Activated CD4-positive, alpha-beta T cell treated with anti-CD3 and anti-CD28 coated beads for 48 hours (primary cell): ENCODE measurements around the gene NPEPL1.
A peak's percentile ranks its signal among the peaks of the same experiment; 100 is the strongest.
"Not testable (repeated sequence)": the region's sequence is repeated elsewhere in the genome, so short reads cannot be mapped to it uniquely, and the experiment has no call there.

Experiments used
- DNase-seq: peaks from one replicate; pipeline ENCODE4 v3.0.0-alpha.2; 2020

NPEPL1 gene, protein sequence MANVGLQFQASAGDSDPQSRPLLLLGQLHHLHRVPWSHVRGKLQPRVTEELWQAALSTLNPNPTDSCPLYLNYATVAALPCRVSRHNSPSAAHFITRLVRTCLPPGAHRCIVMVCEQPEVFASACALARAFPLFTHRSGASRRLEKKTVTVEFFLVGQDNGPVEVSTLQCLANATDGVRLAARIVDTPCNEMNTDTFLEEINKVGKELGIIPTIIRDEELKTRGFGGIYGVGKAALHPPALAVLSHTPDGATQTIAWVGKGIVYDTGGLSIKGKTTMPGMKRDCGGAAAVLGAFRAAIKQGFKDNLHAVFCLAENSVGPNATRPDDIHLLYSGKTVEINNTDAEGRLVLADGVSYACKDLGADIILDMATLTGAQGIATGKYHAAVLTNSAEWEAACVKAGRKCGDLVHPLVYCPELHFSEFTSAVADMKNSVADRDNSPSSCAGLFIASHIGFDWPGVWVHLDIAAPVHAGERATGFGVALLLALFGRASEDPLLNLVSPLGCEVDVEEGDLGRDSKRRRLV

DNA sequence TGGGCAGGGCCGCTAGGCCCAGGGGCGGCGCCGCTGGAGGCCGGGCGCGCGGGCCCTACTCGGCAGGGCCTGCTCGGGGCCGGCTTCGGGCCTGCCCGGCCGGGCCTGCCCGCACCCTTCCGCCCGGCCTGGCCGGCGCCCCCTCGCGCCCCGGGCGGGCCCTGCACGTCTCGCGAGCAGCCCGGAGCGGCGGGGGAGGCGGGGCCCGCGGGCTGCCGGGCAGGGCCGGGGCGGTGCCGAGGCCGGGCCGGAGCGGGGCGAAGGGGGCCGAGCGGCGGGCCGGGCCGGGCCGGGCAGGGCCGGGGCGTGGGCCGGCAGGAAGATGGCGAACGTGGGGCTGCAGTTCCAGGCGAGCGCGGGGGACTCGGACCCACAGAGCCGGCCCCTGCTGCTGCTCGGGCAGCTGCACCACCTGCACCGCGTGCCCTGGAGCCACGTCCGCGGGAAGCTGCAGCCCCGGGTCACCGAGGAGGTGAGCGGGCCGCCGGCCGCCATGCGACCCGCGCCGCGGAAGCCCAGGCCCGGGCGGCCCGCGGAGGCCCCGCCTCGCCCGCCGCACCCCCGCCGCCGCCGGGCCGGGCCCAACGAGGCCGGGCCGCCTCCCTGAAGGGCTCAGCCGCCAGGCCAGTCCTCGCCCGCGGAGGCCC lies at the start of gene NPEPL1:
Gene NPEPL1, plus strand, starts transcription at position 222 of the 647 bp plus-strand sequence. Its CDS starts 101 bp downstream, at position 323.
- DNase-seq = peak; percentile 71

DNA sequence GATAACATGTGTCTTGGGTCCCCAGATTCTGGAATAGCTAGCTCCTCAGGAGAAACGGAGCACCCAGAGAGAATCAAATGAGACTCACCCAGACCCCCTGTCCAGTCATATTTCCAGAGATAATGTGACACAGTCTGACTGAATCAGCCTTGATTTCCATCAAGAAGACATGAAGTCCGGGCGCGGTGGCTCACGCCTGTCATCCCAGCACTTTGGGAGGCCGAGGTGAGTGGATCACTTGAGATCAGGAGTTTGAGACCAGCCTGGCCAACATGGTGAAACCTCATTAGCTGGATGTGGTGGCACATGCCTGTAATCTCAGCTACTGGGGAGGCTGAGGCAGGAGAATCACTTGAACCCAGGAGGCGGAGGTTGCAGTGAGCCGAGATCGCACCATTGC lies 49.7 kb upstream of the NPEPL1 start:
- not testable (repeated sequence) for DNase-seq

DNA sequence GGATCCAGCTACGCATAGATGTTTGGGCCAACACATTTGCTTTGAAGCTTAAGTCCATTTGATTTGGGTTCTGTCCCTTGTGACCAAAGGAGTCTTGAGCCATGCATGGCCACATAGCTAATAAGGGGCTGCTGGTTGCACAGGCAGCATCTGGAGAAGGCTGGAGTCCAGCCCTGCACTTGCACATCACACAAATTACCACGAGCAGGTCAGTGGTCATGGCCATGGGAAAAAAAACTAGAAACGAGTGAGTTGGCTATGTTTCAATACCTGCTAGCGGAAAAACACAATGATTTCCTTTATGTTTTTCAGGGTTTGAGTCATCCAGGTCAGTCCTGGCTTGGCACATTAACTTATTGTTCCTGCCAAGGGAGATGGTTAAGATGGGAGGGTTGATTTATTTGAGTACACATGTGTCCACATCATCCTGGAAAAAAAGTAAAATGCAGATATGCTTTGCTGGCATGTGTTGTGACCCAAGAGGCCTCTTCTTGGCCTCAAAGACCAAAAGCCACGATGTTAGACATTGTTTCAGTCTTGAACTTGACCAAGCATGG lies 47.1 kb upstream of the NPEPL1 start:
- DNase-seq = no peak

DNA sequence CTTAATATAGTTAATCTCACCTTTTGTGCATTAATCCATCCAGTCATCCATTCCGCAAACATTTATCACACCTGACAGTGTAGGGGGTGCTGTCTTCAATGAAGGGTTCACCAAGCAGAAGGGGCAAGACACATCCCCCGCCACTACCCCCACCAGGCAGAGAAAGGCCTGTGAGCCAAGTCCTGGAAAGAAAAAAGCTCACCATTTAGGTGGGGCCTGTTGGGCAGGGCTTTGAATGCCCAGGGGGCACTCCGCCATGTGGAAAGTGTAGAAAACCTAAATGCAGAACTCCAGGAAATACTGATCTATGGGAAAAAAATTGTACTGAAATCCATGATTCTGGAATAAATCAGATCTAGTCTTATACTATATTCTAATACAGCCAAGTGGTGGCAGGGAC lies 46.3 kb upstream of the NPEPL1 start:
- no peak for DNase-seq

DNA sequence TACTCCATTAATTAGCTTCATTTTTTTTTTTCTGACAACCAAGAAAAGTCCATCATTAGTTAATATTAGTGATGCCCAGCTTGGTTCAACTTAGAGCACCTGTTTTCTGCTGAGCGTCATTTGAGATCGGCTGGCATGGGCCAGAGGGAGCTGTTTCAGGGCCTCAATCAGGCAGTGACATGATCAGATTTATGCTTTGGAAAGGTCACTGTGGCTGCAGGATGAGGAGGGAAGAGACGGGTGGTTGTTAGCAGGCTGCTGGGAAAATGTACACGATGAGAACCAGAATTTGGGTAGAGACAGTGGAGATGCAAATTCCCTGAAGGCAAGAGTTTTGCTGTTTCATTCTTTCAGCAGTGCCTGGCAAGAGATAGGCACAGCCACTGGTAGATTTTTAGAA lies 45.9 kb upstream of the NPEPL1 start:
- no peak for DNase-seq

DNA sequence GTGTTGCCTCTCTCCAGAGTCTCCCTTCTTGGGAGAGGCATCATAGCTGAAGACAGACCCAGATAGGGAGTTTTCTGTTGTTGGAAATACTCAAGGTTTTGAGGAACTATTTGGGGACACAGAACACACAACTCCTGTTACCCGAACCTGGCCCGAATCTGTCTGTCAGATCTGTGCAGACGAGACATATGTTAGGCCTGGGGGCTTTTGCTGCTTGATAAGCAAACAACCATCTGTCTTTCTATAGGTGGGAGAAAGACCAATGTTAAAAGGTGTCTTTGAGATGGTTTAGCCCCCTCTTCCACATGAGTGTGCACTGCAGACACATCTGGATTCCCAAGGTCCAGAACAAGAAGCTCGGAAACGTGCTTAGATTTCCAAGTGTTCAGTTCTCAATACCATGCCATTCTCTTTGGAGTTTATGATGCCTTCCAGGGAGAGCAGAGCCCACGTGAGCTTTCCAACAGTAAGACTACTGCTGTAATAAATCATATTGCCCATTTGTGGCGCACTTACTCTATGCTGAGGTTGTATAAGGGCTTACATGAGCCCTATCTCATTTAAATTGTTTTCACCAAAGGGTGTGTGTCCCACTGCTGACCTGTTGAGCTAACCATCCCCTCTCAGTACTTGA lies 45.3 kb upstream of the NPEPL1 start:
- DNase-seq = no peak

DNA sequence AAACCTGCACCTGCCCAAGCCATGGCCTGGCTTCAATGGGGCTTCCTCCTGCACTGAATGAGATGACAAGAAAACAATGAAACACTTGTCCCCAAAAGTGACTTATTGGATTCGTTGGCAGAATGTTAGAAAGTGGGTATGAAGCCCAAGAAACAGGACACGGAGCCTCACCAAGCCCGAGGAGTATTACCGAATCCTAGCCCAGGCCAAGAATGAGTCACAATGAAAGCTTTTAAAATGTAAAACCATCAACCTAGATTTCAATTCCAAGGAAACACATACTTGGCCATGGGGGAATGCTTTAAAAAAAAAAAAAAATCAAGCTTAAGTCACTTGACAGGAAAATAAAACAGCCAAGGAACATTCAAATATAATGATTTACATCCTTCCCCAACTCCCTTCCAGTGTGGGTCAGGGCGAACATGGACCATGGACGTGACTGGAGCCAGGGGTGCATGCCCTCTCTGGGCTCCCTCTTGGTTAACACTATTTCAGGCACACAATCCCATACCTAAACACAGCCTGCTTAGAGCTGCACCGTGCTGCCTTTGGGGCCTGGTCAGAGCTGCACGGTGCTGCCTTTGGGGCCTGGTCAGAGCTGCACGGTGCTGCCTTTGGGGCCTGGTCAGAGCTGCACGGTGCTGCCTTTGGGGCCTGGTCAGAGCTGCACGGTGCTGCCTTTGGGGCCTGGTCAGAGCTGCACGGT lies 44.7 kb upstream of the NPEPL1 start:
- no peak for DNase-seq

DNA sequence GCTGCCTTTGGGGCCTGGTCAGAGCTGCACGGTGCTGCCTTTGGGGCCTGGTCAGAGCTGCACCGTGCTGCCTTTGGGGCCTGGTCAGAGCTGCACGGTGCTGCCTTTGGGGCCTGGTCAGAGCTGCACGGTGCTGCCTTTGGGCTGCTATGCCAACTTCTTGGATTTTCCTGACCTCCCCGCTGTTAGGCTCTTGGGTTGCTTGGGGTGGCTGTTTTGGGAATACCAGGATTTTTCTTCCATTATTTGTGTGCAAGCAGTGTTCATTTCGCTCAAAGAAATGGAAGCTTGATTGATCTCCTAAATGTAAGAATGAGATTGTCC lies 44.1 kb upstream of the NPEPL1 start:
- DNase-seq = not testable (repeated sequence)

DNA sequence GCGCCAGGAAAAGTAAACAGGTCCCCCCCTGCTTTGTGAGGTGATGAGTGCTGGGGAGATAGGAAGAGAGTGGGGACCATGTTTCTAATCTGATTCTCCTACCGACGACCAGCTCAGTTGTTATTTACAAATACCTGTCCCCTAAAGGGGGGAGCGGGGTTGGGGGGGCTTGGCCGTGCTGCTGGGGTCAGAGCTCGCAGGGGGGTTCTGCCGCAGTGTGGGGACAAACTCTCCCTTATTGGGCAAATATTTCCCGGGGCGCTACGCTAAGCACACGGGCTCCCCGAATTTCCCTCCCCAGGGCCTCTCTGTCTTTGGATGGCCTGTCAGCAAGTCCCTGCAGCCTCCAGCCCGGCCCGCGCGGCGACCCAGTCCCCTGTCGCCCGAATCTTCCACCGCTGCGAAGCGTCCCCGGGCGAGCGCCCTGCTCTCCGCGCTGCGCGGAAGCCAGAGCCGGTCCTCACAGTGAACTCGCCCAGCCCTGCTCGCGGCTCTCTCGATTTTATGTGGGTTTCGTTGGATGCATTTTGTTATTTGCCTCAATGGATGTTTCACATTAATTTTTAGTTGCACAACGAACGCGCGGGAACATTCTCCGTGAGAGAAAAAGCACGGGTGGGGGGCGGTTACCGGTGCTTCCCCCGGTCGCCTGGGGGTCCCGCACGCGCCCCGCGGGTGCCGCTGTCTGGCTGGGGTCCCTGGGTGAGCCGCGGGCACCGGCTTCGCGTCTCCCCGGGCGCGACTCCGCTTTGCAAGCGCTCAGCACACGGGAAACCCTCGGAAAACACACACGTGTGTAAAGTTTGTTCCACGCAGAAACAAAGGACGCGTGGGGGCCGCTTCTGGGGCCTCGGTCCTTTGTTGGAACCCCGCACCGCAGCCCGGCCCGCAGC lies 43.1 kb upstream of the NPEPL1 start:
- DNase-seq = peak; percentile 49

DNA sequence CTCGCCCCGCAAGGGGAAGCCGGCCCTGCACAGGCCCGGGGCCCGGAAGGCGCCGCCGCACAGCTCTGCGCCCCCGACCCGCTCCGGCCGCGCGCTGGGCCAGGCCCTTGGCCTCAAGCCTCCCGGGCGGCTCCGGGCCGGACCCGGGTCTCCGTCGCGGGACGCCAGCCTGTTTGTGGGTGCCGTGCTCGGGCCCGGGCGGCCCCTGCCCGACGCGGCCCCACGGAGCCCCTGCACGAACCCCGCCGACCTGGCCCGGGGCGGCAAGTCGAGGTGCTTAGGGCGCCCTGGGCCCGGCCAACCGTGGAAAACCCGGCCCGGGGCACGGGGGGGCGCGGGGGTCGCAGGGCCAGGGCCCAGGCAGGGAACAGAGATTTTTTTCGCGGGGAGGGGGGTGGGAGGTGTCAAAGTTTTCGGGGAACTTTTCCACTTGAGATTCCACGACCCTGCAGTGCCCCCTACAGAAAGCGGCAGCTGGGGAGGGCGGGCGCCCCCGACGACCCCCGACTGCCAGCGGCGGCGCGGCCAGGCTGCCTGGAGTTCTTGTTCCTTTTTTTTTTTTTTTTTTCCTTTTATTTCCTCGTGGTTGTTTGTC lies 42.3 kb upstream of the NPEPL1 start:
- DNase-seq = peak; percentile 49

DNA sequence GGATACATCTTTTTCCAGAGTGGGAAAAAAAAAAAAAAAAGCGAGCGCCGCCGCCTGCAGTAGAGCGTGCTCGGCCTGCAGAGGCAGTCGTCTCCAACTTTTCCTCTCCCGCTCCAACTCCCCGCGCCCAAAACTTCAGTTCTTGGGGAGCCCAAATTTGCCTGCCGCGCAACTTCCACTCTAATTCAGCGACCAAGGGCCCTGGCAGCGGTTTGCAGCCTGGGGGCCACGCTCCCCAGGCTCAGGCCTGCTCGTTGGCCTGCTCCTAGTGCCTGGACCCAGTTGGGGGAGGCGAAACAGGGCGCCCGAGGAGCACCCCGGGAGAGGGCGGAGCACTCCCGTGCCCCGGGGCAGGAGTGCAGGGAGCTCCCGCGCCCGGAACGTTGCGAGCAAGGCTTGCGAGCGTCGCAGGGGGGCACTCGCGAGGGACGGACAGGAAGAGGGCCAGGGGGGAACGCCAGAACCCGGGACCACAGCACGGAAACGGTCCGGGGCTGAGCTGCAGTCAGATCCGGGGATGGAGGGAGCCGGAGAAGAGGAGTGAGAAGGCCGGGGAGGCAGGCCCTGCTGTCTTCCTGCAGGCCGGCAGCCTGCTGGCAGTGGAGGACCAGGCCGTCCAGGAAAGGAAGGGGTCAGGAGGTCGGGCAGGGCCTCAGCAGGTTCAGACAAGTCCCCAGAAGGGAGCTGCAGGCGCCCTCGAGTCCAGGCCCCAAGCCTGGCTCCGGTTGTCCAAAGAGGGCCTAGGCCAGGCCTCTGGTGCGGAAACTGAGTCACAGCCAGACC lies 41.6 kb upstream of the NPEPL1 start, which contains the start of gene STX16:
Gene STX16, plus strand, starts transcription at position 508 of the 783 bp plus-strand sequence. CDS start 724 bp downstream, outside the sequence.
- DNase-seq = peak; percentile 94

DNA sequence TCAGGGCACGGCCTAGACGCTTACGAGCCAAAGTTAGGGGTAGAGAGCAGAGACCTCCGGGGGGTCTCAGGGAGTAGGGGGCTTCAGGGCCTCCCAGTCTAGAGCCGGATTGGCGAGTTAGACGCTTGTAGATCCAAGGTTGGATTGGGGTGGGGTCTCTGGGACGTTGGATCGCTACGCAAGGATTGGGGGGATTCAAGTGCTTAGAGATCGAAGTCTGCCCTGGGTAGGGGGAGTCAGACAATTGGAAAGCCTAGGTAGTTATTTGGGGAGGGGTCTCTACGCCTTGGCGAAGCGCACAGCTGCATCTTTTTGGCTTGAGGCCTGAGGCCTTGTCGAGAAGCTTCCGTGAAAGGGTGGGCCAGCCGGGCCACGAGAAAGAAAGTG lies 41.0 kb upstream of the NPEPL1 start:
- no peak for DNase-seq

DNA sequence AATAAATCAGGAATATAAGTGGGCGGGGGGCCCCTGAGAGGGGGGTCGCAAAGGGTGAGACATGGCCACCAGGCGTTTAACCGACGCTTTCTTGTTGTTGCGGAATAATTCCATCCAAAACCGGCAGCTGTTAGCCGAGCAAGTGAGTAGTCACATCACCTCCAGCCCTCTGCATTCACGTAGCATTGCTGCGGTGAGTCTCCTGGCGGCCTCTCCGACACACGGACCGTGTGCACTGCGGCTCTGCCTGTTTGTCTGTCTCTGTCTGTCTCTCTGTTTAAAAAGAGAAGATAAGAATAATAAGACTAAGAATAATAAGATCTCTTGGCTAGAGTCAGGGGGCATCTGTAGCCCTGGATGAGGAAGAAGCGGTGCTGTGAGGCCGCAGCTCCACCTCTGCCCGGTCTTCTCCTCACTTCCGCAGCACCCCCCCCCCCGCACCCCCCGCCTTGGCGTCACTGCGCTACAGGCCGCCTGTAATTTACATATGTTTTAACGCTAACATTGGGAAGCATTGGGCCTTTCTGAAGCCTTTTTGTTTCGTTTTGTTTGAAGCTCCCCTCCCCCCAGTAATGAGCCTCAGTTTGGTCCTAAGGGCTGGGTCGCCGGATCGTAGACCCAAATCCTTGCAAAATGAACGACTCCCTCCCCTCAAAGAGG lies 40.5 kb upstream of the NPEPL1 start:
- peak; percentile 65 for DNase-seq

DNA sequence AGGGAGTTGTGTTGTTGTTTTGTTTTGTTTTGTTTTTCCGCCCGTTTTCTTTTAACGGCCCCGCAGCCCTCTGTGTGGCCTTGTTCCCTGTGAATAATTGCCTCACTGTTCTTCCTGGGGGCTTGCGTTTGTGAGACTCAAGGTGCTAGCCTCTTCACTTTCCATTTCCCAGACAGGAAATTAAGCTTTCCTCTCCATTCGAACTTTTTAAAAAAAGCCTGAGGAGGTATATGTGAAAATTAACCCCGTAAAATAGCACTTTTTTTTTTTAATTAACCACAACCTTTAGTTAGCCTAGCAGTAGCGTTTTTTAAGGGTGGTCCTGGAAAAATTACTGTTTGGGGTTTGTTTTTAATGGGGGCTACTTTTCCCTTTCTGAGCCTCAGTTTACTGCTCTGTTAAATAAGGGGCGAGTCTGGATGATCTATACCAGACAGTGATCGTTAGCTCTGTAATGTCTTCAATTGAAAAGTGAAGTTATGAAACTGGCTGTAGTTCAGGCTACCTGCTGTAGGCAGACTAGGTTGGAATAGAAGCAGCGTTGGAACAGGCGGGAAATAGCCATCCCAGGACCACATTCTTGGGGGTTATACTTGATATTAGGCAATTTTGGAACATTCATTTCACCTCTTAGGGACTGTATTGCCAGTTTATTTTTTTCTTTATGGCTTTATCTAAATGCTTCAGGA lies 39.9 kb upstream of the NPEPL1 start:
- no peak for DNase-seq

DNA sequence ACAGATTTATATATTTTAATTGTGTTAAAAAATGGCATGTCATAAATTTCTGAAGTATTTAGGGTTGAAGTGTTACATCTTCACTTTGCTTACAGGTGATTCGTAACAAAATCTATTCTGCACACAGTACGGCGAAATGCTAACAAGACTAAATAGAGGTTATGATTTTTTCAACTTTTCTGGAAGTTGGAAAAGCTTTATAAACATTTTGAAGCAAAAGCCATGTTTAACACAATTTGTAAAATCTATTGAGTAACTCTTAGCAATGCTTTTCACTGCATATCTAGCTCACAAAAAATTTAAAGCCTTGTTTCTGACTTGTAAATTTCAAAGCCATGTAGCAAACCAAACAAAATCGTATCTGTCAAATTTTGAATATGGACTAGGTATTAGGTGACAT lies 38.3 kb upstream of the NPEPL1 start:
- no peak for DNase-seq

DNA sequence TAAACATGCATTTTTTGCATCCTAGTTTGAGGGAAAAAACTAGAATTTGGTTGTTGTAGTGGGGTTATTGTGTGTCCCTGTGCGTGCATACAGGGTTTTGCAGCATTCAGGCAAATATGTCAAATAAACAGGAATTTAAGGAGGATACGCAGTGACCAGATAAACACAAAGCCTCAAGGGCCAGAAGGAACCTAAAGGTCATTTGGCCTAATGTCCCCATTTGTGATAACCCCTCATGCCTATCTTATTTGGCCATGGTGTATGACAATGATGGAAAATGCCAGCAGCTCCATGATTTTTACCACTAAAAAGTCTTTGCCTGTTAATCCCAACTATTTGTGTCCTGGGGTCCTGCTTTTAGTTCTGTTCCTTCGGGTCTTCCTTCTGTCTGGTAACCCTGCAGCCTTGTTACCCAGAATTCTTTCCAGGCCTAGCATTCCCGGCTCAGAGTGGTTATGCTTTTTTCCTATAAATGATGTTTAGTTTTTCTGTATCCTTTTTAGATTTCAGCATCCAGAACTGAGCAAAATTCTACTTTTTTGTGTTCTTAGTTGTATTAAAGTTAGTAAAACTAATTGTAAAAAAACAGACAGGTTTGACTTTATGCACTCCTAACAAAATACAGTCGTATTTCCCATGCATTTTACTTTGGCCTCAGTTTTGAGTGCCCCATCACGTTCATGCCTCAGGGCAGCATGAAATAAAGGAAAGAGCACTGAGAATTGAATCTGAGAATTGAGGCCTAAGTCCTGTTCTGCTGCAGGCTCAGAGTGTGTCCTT lies 37.1 kb upstream of the NPEPL1 start:
- DNase-seq = no peak

DNA sequence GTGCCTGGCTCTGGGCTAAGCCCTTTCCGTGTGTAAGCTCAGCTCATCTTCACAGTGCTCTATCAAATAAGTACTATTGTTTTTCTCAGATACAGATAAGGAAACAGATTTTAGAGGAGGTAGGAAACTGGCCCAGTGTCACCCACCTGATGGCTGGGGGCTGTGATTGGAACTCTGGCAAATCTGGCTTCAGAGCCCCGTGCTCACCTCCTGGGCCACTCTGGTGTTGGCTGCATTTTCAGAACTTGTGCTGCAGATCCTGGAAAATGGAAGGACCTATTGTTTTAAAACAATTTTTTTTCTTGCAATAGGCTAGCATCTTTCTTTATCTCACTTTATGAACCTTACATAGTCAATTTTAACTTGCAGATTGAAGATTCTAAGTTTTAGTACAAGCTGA lies 35.8 kb upstream of the NPEPL1 start:
- no peak for DNase-seq

DNA sequence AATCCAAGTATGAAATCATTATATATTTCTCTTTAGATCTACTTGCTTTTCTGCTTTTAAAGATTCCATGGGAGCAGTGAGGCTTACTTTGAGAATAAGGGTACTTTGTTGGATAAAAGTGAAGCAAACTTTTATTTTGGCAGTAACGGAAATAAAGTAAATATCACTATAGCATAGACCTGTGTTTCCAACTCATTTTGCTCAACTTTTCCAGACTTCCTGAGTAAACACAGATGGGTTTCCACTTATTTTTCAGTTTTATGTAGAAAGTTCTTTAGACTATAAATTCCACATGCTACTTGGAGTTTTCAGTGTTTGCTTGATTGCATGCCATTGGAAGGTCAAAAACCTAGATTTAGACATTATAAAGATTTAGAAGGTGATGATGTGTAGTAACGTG lies 35.3 kb upstream of the NPEPL1 start:
- DNase-seq = no peak
